Activated CD4-positive, alpha-beta T cell treated with anti-CD3 and anti-CD28 coated beads for 4 hours (primary cell): ENCODE measurements around the gene PTPN14.

Source experiments
- DNase-seq, 2 donors: peaks; one replicate each; pipeline ENCODE4 v3.0.0-alpha.2; 2020

PTPN14 gene

DNA sequence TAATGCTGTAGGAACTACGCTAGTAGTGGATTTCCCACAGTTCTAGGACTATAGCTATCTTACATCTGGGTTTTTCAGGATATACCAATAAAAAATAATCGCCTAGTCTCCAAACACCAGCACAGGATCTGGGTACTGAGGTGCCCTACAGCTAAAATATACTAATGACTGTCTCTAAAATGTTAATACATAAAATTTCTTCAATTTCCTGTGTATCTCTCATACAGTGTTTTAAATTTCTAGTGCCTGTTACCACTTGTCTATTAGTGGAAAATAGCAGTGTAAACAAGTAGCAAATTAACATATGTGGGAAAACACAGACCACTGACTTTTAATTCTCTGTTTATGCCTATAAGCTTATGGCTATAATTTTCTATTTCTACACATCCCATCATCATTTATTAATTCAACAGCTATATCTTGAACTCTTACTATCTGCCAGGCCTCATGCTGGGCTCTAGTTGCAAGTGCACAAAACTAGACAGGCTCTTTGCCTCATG, 16.1 kb upstream of the PTPN14 start:
- no peak for DNase-seq

DNA sequence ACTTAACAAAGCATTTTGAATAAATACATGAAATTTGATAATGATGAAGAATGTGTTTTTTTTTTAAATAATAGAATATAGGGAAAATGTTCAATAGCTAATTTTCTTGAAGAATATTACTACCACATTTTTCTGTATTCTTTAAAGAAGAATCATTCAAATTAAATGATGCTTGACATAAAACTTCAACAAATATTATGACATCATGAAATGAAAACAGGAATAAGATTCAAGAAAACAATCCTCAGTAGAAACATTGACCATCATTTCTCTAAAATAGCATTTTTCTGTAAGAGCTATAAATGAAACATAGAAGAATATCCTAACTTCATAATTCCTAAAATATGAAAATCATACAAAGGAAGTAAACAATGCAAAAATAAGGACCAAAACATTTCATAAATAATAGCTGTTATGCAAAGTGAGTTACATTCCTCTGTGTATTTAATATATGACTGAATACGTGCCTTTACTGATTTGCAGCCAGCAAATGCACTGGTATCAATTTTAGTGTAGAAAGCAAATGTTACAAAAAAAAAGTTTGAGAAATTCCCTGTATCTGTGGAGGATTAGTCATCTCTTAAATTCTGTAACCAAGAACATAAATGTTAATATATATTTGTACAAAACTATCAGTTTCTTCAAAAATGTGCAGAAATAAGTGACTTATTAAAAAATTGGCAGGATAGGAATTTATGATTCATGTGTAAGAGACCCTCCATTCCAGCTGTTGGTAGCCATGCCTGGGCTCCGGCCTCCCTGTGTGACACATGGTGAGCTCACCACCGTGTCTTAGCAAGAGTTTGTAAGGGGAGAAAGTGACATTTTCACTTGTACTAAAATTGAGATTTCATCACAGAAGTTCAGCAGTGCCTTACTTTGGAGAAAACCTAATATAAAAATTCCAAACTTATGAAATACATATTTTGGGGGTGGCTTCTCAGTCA, 15.0 kb upstream of the PTPN14 start:
- no peak for DNase-seq

DNA sequence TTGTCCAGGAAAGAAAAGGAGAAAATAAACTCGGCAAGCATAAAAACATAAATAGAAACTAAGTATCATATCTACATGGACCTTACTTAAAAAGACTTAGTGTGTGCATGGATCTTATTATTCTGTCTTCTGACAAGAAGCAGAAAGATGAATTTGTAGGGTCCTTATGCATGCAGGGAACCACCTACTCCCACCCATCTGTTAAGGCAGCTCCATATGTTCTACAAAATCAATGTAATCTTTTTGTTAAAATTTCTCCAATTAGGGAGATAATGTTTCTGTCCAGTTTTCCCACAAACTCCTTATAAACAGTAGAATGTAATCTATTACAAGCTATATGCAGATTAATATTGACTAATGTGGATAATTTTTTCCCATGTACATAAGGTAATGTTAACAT, 13.9 kb upstream of the PTPN14 start:
- DNase-seq, result no peak

DNA sequence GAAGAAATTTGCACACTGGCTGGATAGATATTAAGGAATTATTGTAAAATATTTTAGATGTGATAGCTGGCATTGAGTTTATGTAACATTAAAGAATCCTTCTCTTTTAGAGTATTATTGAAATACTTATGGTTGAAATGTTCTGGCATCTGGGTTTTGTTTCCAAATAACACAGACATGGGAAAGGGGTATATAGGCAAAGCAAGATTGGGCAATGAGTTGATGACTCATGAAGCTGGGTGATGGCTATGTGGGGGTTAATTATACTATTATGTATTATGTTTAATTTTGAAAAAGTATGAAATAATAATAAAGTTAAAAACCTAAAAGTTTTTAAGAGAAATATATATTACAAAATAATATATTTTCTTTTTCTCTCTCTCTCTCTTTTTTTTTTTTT, 12.5 kb upstream of the PTPN14 start:
- no peak for DNase-seq

DNA sequence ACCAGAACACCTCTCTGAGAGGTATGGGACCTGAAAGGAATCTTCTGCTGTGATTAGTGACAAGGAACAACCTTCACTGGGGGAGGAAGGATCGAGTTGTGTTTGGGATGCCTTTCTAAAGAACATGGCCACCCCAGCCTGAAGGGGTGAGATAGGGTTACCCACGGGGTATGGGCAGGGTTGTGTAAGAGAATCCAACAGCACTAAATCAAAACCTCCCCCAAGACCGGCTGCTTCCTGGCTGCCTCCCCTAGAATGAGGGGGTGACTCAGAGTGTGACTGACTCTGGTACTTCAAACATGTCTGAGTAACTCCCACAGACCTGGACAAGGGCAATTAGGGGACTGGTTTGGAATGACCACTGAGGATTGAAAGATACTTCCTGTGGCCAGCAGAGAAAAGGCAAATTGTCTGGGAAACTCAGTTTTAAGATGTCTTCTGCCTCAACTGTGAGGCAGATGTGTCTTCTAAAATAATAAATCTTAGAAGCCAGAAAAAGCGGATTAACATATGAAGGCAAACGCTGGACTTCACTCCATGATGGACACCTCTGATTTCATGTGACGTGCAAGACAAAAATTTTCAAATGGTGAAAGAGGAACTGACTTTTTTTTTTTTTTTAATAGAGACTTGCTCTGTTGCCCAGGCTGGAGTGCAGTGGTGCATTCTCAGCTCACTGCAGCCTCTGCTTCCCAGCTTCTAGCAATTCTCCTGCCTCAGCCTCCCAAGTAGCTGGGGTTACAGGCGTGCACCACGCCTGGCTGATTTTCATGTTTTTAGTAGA, 6.7 kb upstream of the PTPN14 start:
- no peak for DNase-seq

DNA sequence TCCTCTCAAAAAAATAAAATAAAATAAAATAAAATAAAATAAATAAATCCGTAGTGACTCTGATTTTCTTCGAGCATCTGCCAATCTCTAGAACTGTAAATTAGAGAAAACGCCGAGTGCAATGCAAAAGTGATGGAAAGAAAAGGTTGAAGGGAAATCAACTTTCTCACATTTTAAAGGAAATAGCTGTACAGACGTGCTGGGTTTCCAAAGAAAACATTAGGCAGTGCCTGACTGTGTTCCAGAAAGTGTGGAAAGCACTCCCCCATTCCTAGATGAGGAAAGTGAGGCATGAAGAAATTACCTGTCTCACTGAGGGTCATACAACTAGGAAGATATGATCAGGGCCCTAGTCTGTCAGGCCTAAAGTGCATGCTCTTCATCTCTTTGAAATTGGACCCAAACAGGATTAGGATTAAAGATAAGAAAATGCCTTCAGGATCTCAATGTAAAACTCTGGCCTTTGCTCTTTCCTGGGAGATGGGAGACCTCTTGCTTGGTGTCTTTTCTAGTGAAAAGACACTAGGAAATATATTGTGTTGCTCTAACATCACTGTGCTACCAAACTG, 1.8 kb upstream of the PTPN14 start:
- DNase-seq, result no peak

DNA sequence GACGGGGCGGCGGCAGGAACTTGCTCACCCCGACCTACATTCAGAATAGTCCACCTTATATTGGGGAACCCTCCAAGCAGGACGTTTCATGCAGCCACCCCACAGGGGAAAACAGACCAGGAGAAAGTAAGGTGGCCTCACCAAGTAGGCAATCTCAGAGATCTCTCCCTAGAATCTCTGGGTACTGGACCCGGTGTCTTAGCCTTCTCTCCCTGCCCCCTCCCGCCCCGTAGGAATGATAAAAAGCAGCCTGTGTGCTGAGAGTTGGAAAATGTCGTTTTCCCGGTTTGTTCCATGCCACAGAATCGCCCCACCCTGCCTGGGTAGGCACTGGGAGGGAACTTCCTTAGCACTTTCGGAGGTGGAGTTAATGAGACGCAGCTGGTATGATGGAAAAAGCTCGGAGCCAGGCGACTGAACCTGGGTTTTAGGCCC, 789 bp upstream of the PTPN14 start:
- no peak for DNase-seq

DNA sequence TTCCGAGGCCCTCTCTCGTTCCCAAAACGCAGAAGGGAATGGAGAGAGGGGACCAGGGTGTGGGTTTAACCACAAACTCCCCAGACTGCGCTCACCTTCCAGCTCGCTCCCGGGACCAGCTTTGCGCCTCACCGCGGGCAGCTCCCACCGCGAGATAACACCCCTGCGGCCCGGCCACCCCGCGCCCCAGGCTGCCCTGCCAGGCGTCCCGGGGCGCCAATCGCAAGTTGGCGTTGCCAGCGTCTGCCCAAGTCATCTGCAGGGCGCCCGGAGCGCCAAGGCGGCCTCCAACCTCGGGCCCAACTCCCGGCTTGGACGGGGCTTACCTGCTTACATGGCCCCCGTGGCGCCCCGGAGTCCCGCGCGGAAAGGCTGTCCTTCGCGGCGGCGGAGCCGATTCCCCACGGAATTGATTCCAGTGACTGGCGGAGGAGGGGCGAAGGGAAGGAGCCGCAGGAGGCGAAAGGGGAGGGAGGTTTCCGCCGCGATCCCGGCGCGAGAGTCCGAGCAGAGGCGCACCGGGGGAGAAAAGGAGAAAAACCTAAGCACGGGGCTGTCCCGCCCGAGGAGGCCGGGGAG, 456 bp downstream of the PTPN14 start:
- no peak for DNase-seq

DNA sequence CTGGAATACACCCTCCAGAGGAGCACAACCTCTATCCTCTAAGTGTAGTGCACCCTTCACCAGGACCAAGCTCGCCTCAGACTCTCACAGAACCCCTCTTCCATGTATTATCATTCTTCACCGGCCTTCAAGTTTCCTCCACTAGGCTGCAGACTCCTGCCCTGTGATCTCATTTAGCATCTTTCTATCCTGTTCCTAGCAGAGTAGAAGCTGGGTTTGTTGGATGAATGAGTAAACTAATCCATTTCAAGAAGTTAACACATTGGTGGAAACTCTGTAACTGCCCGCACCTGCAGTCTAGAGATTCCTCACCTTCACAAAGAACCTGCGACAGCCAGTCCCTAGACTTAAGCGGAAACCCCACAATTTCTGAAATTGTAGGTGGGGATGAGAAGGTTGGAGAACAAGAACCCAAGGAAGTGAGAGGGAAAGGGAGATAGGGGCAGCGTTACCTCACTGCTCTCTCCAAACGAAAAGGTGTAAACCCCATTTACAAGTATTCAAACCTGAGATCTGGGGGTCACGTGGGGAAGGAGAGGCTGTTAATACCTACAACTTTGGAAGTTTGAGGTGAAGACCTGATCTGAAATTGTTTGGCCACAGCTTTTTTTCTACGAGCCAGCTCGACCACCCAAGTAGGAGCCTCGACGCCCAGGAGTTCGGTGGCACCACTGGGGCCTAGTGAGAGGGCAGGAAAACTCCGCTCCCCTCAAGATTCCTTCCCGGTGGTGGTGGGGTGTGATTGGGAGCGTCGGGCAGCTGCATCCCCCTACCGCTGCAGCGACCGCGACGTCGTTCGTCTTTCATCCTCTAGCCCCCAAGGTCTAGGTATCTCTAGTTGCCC, 1.2 kb downstream of the PTPN14 start:
- no peak for DNase-seq

DNA sequence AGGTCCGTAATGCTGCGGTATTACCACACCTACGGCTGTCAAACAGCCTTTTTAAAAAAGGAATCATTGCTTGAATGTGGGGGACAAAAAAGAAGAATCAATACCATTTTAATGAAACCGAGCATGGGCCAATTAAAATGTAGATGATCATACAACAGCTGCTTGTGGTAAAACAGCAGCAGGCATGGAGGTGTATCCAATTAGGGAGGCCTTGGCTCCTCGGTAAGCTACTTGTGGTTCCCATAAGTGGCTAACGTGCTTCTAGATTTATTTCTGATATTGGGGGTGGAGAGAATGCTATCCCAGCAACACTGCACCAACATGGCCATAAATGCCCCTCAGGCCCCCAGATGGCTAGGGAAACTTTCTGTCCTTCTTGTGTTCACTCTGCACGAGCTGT, 1.8 kb downstream of the PTPN14 start:
- no peak for DNase-seq

DNA sequence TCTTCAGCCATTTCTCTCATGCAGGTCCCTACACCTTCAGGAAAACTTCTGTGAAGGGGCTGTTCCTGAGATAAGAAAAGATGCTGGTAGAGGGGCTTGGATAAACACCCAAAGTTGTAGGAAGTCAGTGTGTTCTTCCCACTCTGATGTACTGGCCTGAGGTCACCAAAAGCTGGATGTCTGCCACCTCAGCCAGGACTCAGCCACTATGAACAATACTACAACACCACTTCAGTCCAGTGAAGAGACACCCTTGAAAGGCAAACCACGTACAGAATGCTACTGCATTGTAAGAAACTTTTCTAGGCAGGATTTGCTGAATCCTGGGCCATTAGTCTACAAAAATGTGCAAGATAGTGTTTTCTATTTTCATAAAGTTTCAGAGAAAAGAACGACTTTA, 2.4 kb downstream of the PTPN14 start:
- no peak for DNase-seq

DNA sequence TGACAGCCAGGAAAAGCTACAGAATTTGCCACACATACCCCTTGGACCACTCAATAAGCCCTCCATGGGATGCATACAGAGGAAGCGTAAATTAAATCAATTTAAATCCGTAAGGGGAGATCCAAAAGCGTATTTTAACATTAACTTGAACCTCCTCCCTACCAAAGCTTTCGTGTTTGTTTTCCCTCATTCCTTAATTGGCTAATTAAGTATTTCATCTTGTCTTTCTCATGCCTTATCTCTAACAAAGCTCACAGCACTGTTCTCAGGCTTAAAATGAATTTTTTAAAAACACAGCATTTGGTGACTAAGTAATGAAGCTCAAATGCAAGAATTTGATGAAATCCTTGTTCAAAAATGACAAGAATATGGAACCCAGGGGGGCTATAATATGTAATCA, 3.1 kb downstream of the PTPN14 start:
- DNase-seq, result no peak

DNA sequence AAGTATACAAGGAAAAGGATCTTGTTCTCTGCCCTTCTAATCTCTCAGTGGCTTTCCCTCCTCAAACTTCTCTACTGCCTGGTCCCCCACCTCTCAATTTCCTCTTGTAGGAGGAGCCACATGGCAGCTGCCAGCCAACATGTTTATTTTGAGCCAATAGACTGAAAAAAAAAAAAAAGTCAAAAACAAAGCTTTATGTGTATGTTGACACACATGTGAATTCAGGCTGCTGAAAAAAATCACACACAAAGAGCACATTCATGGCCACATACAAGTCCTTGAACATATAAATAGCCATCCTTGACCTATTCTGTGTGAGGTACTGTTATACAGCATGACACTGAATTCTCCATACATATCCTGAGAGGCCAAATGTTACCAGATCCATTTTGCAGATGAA, 3.7 kb downstream of the PTPN14 start:
- DNase-seq, result no peak

DNA sequence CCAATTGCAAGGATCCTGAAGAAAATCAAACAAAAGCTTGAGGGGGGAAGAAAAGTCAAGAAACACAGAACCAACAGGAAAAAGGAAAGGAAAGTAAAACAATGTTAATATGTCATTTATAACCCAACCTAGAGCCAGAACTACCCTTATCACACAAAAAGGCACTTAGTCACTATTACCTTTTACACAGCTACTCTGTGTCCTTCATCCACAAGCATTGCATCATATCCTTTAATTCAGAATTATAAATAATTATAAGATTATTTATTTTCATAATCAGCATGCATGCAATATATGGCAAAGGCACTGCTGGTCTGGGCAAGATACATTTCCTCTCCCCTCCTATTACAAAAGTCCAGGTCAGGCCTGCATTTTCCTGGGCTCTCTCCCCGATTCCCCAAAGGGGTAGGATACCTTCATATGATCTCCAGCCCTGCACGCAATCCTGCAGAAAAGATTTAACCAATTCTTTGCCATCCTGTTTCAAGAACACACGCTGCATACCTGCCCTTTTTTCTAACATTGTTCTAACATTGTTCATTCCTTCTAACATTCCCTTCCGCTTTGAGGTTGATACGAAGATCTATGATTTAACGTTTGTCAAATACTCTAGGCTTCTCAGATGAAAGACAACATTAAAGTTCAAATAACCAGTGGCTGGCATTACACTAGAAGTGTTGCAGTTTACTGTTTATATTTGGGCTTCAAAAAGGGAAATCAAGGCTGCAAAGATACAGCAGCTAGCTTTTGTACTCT, 4.3 kb downstream of the PTPN14 start:
- DNase-seq, result no peak

DNA sequence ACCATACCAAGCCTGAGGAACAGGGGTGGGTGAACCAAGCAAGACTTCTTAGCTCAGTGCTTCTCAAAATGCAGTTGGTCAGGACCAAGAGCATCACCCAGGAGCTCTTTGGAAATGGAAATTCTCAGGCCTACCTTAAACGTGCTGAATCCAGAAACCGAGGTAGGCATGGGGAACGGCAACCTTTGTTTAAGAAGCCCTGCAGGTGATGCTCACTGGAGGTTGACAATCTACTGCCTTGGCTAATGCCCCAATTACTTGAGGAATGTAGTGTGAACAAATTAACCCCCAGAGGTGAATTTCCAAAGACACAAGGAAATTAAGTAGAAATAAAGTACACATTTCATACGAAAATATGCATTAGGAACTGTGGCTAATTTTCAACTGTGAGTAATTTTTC, 5.3 kb downstream of the PTPN14 start:
- no peak for DNase-seq

DNA sequence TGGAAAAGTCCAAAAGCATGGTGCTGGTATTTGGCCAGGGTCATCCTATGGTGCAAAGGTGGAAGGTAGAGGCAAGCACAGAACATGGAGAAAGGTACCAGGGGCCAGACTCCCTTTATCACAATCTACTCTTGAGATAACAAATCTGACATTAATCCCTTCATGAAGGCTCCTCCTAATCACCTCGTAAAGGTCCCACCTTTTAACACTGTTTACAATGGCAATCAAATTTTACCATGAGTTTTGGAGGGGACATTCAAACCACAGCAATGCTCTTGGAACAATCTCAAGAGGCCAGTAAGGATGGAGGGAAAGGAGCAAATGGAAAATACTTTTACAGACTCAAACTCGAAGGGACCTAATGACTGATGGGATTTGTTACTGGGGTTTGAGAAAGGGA, 6.1 kb downstream of the PTPN14 start:
- DNase-seq, result no peak

DNA sequence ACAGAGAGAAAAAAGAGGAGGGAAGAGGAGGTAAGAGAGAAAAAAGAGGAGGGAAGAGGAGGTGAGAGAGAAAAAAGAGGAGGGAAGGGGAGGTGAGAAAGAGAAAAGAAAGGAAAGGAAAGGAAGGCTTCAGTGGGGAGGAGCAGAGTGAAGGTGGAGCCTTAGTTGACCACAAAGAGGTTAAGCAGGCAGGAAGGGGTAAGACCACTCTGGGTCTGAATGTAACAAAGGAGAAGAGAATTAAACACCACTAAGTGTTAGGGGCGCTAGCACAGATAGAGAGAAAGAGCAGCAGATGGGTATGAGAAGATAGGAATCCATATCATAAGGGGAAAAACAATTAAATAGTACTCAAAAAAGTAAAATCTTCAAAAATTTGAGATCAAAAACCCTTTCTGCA, 6.6 kb downstream of the PTPN14 start:
- no peak for DNase-seq

DNA sequence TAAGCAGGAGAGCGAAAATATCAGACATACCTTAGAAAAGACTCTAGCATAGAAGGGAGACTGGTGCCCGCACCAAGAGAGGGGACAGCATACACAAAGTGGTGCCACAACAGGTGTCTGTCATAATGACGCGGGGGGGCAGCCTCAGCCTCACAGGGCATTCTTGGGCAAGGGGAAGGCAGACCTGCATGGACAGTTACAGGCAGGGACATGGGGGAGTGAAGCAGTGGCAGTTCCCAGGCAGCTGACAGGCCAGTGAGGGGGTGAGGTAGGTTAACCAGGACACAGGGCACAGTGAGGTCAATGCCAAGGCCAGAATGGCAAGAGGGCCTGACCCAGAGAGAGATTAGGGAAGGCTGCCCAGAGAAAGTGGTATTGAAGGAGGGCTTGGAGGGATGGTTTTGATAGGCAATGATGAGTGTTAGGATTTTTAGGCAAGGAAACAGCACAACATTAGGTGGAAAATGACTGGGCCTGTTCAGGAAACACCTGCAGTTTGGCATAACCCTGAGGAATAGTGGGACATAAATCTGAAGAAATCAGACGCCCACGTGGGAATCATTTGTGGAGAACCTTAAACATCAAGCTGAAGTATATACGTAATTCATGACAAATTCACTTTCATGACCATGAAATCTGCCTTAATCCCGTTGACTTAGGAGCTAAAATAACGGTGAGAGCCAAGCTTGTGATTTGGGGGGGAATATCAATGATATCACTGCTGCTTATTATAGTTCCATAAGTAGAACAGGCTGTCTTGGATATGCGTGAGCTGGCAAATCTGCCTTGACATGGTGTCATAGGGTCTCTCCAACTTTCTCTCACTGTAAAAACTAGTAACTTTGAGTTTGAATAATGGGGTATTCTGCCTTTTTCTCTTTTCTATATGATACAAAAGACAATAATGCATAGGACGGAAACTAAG, 8.9 kb downstream of the PTPN14 start:
- DNase-seq, result no peak

DNA sequence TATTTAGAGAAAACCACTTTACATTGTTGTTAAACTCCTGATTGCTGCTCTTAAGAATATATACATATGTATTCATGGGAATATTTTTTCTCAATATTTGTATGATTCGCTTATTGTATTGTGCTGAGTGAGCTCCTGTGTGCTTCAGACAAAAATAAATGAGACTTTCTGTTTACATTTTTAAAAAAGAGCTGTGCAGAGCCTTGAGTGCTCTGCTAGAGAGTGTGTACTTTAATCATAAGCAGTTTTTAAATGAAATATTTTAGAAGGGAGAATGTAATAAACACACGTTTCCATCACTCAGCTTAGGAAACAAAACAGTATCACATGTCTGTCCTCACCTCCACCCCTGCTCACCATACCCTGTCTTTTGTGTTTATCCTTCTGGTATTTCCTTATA, 9.7 kb downstream of the PTPN14 start:
- DNase-seq, result no peak

DNA sequence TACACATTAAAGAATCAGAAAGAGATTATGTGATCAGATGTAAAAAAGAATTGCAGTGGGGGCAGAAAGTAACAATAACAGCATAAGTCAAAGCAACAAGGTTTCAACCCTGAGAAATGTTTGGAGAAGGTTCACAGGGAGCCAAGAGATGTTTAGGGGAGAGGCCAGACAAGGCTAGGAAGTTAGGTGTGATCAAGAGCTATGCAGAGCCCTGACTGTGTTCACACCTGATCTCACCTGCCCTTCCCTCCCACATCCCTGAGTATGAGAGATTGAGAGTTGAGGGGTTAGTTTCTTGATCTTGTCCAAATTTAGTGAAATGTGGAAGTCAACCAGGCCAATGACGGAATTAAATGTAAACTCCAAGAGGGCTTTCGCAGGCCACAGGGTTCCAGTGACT, 10.2 kb downstream of the PTPN14 start:
- no peak for DNase-seq
